OCI-LY1 (cell line): Measurements from ENCODE around the gene HCRTR1.

Experiments
- H2AFZ ChIP-seq: fragments of 200-600 bp; sonication (generic), shearing (Covaris generic); 2 replicates; pipeline ENCODE4 v1.6.0; 2014; ENCODE audit warnings: antibody characterized with exemption, mild to moderate bottlenecking, low read length
- H3F3A ChIP-seq: fragments of 200-600 bp; sonication (generic), shearing (Covaris generic); 2 replicates; pipeline ENCODE4 v1.6.0; 2014; ENCODE audit warnings: mild to moderate bottlenecking, antibody characterized with exemption, low read length, moderate library complexity; ENCODE audit not compliant: insufficient read depth
- H3K27ac ChIP-seq: fragments of 200-600 bp; sonication (generic); 2 replicates; pipeline ENCODE4 v1.5.1; 2014; ENCODE audit warnings: low read length, mixed run types, mild to moderate bottlenecking, low read depth; ENCODE audit not compliant: poor library complexity, severe bottlenecking
- H3K27me3 ChIP-seq: fragments of 200-600 bp; sonication (generic); 2 replicates; pipeline ENCODE4 v1.6.0; 2014; ENCODE audit warnings: antibody characterized with exemption, mild to moderate bottlenecking, low read length, moderate library complexity; ENCODE audit not compliant: insufficient read depth
- H3K36me3 ChIP-seq: fragments of 200-600 bp; sonication (generic); 2 replicates; pipeline ENCODE4 v1.6.1; 2014; ENCODE audit warnings: mild to moderate bottlenecking, antibody characterized with exemption, low read length, moderate library complexity, mixed read lengths; ENCODE audit not compliant: insufficient read depth
- H3K4me1 ChIP-seq: fragments of 200-600 bp; sonication (generic); 2 replicates; pipeline ENCODE4 v1.5.1; 2014; ENCODE audit warnings: mild to moderate bottlenecking, low read length, moderate library complexity; ENCODE audit not compliant: insufficient read depth, severe bottlenecking
- H3K4me2 ChIP-seq: fragments of 200-600 bp; sonication (generic), shearing (Covaris generic); 2 replicates; pipeline ENCODE4 v1.6.1; 2014; ENCODE audit warnings: low read length
- H3K4me3 ChIP-seq: fragments of 200-600 bp; sonication (generic); 2 replicates; pipeline ENCODE4 v1.5.1; 2014; ENCODE audit warnings: low read length, low read depth, mild to moderate bottlenecking, mixed read lengths; ENCODE audit not compliant: poor library complexity, severe bottlenecking
- H3K79me2 ChIP-seq: fragments of 200-600 bp; shearing (Covaris generic); 2 replicates; pipeline ENCODE4 v1.6.1; 2016; ENCODE audit warnings: mixed run types, low read length, mixed read lengths; ENCODE audit not compliant: insufficient read depth
- H3K9ac ChIP-seq: fragments of 200-600 bp; sonication (generic), shearing (Covaris generic); 2 replicates; pipeline ENCODE4 v1.6.1; 2014; ENCODE audit warnings: mild to moderate bottlenecking, low read length, mixed read lengths
- H3K9me2 ChIP-seq: fragments of 200-600 bp; sonication (generic), shearing (Covaris generic); 2 replicates; pipeline ENCODE4 v1.6.1; 2014; ENCODE audit warnings: low read depth, mild to moderate bottlenecking, low read length, mixed read lengths
- H3K9me3 ChIP-seq: fragments of 200-600 bp; shearing (Covaris generic); 2 replicates; pipeline ENCODE4 v1.6.1; 2014; ENCODE audit warnings: low read length, mixed read lengths
- H4K20me1 ChIP-seq: fragments of 200-600 bp; sonication (generic), shearing (Covaris generic); 2 replicates; pipeline ENCODE4 v1.6.0; 2016; ENCODE audit warnings: mild to moderate bottlenecking, low read length; ENCODE audit not compliant: insufficient read depth
- CTCF ChIP-seq: fragments of 200-600 bp; sonication (generic), shearing (Covaris generic); IDR thresholded peaks from 2 replicates; pipeline ENCODE4 v1.5.1; 2017; ENCODE audit warnings: mild to moderate bottlenecking, antibody characterized with exemption, low read length, moderate library complexity, mixed read lengths
- EZH2 ChIP-seq: fragments of 200-600 bp; sonication (generic), shearing (Covaris generic); IDR thresholded peaks from 2 replicates; pipeline ENCODE4 v1.8.0; 2017; ENCODE audit warnings: borderline replicate concordance, mixed run types, mild to moderate bottlenecking, antibody characterized with exemption, low read length, moderate library complexity, mixed read lengths

HCRTR1 gene

GRCh38 chr1:31671147-31671546 is 53.7 kb downstream of the HCRTR1 start:
- H3K4me2 ChIP-seq = no peak overlapping the region
- H3K4me3 ChIP-seq = no peak overlapping the region
- no peak for TF ChIP-seq CTCF
- TF ChIP-seq EZH2 = no peak
- no peaks in the 10 kb centered on the region for H3K36me3 ChIP-seq
- no peaks in the 10 kb centered on the region for H3K9me2 ChIP-seq
- H3K27me3 ChIP-seq = 0 out of 2 replicates have a peak, but pooled peaks cover 2% of the 10 kb centered on the region
- no peaks in the 10 kb centered on the region for H4K20me1 ChIP-seq
- no peaks in the 10 kb centered on the region for H3F3A ChIP-seq
- H3K27ac ChIP-seq = no peak overlapping the region
- no peak overlapping the region for H3K9ac ChIP-seq
- H3K9me3 ChIP-seq = no peaks in the 10 kb centered on the region
- H3K4me1 ChIP-seq = no peaks in the 10 kb centered on the region
- H3K79me2 ChIP-seq = no peaks in the 10 kb centered on the region
- no peak overlapping the region for H2AFZ ChIP-seq

GRCh38 chr1:31671561-31672201 is 54.2 kb downstream of the HCRTR1 start:
- no peak overlapping the region for H3K27ac ChIP-seq
- no peak overlapping the region for H3K9ac ChIP-seq
- H3F3A ChIP-seq = no peaks in the 10 kb centered on the region
- no peaks in the 10 kb centered on the region for H3K9me2 ChIP-seq
- H3K27me3 ChIP-seq = no peaks in the 10 kb centered on the region
- H4K20me1 ChIP-seq = no peaks in the 10 kb centered on the region
- no peaks in the 10 kb centered on the region for H3K79me2 ChIP-seq
- TF ChIP-seq CTCF = no peak
- TF ChIP-seq EZH2 = no peak
- H3K36me3 ChIP-seq = no peaks in the 10 kb centered on the region
- no peaks in the 10 kb centered on the region for H3K4me1 ChIP-seq
- H3K9me3 ChIP-seq = no peaks in the 10 kb centered on the region
- no peak overlapping the region for H3K4me2 ChIP-seq
- H3K4me3 ChIP-seq = no peak overlapping the region
- no peak overlapping the region for H2AFZ ChIP-seq

- Histone ChIP-seq H3K4me3 (no peak overlapping the region), H4K20me1 (no peaks in the 10 kb centered on the region), H3K36me3 (no peaks in the 10 kb centered on the region), H3K9me2 (no peaks in the 10 kb centered on the region), H3K79me2 (no peaks in the 10 kb centered on the region), H3K4me1 (no peaks in the 10 kb centered on the region), H2AFZ (no peak overlapping the region), H3K9me3 (no peaks in the 10 kb centered on the region), H3F3A (no peaks in the 10 kb centered on the region), H3K27me3 (no peaks in the 10 kb centered on the region), H3K27ac (no peak overlapping the region), H3K4me2 (no peak overlapping the region), H3K9ac (no peak overlapping the region)
- no peak for TF ChIP-seq EZH2
- TF ChIP-seq CTCF = no peak
Observed at GRCh38 chr1:31672986-31673385, 55.5 kb downstream of the HCRTR1 start.
